GM23338 (cell line): ENCODE data around the gene MCOLN2. TPM values are rescaled to one million over a fixed set of nuclear protein-coding genes. Genes with fewer than 3 reads are reported as not detected.

Experiments used
- ATAC-seq: fragments of 200-7000 bp; cut with Tn5 transposase; 3 replicates; pipeline ENCODE4 v1.9.1; 2020
- DNase-seq: peaks from one replicate; pipeline ENCODE4 v3.0.0-alpha.2; 2015; ENCODE audit warnings: low spot score
- H2AFZ ChIP-seq: fragments of 200-600 bp; sonication (generic); 2 replicates; pipeline ENCODE4 v1.8.0; 2016; ENCODE audit warnings: antibody characterized with exemption, mild to moderate bottlenecking, moderate library complexity
- H3F3A ChIP-seq: fragments of 200-600 bp; sonication (generic); replicated peaks from 2 replicates; pipeline ENCODE4 v1.8.0; 2017; ENCODE audit warnings: antibody characterized with exemption, mixed run types, low read depth
- H3K27ac ChIP-seq: fragments of 200-600 bp; sonication (generic); 2 replicates; pipeline ENCODE4 v1.6.1; 2016; ENCODE audit warnings: low read depth
- H3K27me3 ChIP-seq: fragments of 200-600 bp; sonication (generic); 2 replicates; pipeline ENCODE4 v1.8.0; 2016; ENCODE audit warnings: mild to moderate bottlenecking, mixed run types, moderate library complexity; ENCODE audit not compliant: insufficient read depth
- H3K36me3 ChIP-seq: fragments of 200-600 bp; sonication (generic); 2 replicates; pipeline ENCODE4 v1.8.0; 2016; ENCODE audit warnings: mild to moderate bottlenecking; ENCODE audit not compliant: insufficient read depth
- H3K4me1 ChIP-seq: fragments of 200-600 bp; sonication (generic); 2 replicates; pipeline ENCODE4 v1.8.0; 2016; ENCODE audit warnings: mild to moderate bottlenecking, moderate library complexity; ENCODE audit not compliant: insufficient read depth
- H3K4me2 ChIP-seq: fragments of 200-600 bp; sonication (generic); 2 replicates; pipeline ENCODE4 v1.7.1; 2017; ENCODE audit warnings: mixed run types
- H3K4me3 ChIP-seq: fragments of 200-600 bp; sonication (generic); 2 replicates; pipeline ENCODE4 v1.6.1; 2016; ENCODE audit warnings: mixed run types
- H3K79me2 ChIP-seq: fragments of 200-600 bp; sonication (generic); replicated peaks from 2 replicates; pipeline ENCODE4 v1.8.0; 2017; ENCODE audit warnings: mild to moderate bottlenecking; ENCODE audit not compliant: insufficient read depth
- H3K9me2 ChIP-seq: fragments of 200-600 bp; sonication (generic); 2 replicates; pipeline ENCODE4 v1.8.0; 2017; ENCODE audit not compliant: insufficient read depth
- H4K20me1 ChIP-seq: fragments of 200-600 bp; sonication (generic); replicated peaks from 2 replicates; pipeline ENCODE4 v1.8.0; 2017; ENCODE audit warnings: mild to moderate bottlenecking; ENCODE audit not compliant: insufficient read depth
- H3K27ac Mint-ChIP-seq: 2 replicates; pipeline ENCODE4 v1.8.0; 2020; ENCODE audit warnings: inconsistent platforms, mild to moderate bottlenecking, moderate library complexity, mixed read lengths
- H3K27me3 Mint-ChIP-seq: 3 replicates; pipeline ENCODE4 v1.8.0; 2022; ENCODE audit warnings: low read depth, mild to moderate bottlenecking, moderate library complexity, mixed read lengths, inconsistent platforms; ENCODE audit not compliant: insufficient read depth, poor library complexity
- H3K36me3 Mint-ChIP-seq: 3 replicates; pipeline ENCODE4 v1.8.0; 2021; ENCODE audit warnings: low read depth, mild to moderate bottlenecking, inconsistent platforms, moderate library complexity, mixed read lengths
- H3K4me1 Mint-ChIP-seq: 3 replicates; pipeline ENCODE4 v1.8.0; 2020; ENCODE audit warnings: mild to moderate bottlenecking, inconsistent platforms, mixed read lengths
- H3K4me3 Mint-ChIP-seq: 3 replicates; pipeline ENCODE4 v1.8.0; 2021; ENCODE audit warnings: moderate library complexity, mild to moderate bottlenecking, inconsistent platforms, mixed read lengths
- H3K9me3 Mint-ChIP-seq: 3 replicates; pipeline ENCODE4 v1.8.0; 2020; ENCODE audit warnings: moderate library complexity, mild to moderate bottlenecking, inconsistent platforms, mixed read lengths
- CREB1 ChIP-seq: fragments of 250-450 bp; sonication (Bioruptor Pico); IDR thresholded peaks from 2 replicates; pipeline ENCODE4 v1.5.0; 2020; ENCODE audit warnings: low read depth, mild to moderate bottlenecking, moderate library complexity
- ETS1 ChIP-seq: IDR thresholded peaks from 2 replicates; pipeline ENCODE4 v1.6.1; 2016; ENCODE audit warnings: antibody characterized with exemption
- EZH2 ChIP-seq: fragments of 200-600 bp; sonication (generic); IDR thresholded peaks from one replicate; pipeline ENCODE4 v1.8.0; 2017; ENCODE audit warnings: antibody characterized with exemption, mild to moderate bottlenecking, low read depth; ENCODE audit not compliant: unreplicated experiment
- EZH2phosphoT487 ChIP-seq: fragments of 200-600 bp; sonication (generic); IDR thresholded peaks from one replicate; pipeline ENCODE4 v1.8.1; 2018; ENCODE audit warnings: antibody characterized with exemption; ENCODE audit not compliant: unreplicated experiment
- JUNB ChIP-seq: IDR thresholded peaks from one replicate; pipeline ENCODE4 v1.6.1; 2016; ENCODE audit warnings: antibody characterized with exemption; ENCODE audit not compliant: unreplicated experiment
- NANOG ChIP-seq: IDR thresholded peaks from 2 replicates; pipeline ENCODE4 v1.6.1; 2016; ENCODE audit warnings: antibody characterized with exemption, borderline replicate concordance
- POLR2AphosphoS5 ChIP-seq: IDR thresholded peaks from 2 replicates; pipeline ENCODE4 v1.6.1; 2016; ENCODE audit warnings: antibody characterized with exemption, low read depth
- REST ChIP-seq: IDR thresholded peaks from one replicate; pipeline ENCODE4 v1.6.1; 2018; ENCODE audit warnings: antibody characterized with exemption; ENCODE audit not compliant: unreplicated experiment
- STAT1 ChIP-seq: IDR thresholded peaks from one replicate; pipeline ENCODE4 v1.6.1; 2016; ENCODE audit warnings: antibody characterized with exemption; ENCODE audit not compliant: unreplicated experiment
- ZNF114 ChIP-seq: fragments of 250-450 bp; sonication (Bioruptor Pico); IDR thresholded peaks from 2 replicates; pipeline ENCODE4 v1.5.0; 2020; ENCODE audit warnings: mild to moderate bottlenecking, moderate library complexity
- ZNF331 ChIP-seq: fragments of 250-450 bp; sonication (Bioruptor Pico); IDR thresholded peaks from 2 replicates; pipeline ENCODE4 v1.5.0; 2020; ENCODE audit warnings: low read depth, mild to moderate bottlenecking, moderate library complexity
- polyA plus RNA-seq: library from polyadenylated mRNA; unstranded; fragments of >200 nt; fragmentation: Nextera tagmentation; extraction: Ambion mirVana; gene quantifications from 2 replicates; pipeline ENCODE4 v1.2.1, GENCODE V29; 2016
- total RNA-seq: library from RNA; depleted of rRNA; stranded (reverse); fragments of >200 nt; shearing (Covaris generic); gene quantifications from 2 replicates; pipeline ENCODE4 v1.2.3, GENCODE V29; 2014
- TF ChIP-seq, protein P1 (sequence below), 2 experiments: fragments of 200-600 bp in 1 of 2; sonication (generic) in 1 of 2; conservative IDR thresholded peaks; 2 replicates each; pipeline versions ENCODE4 v1.5.1 to v1.6.1; 2016 to 2017; ENCODE audit warnings: antibody characterized with exemption in 2 of 2, low read depth in 2 of 2, mild to moderate bottlenecking in 2 of 2, moderate library complexity in 1 of 2
- TF ChIP-seq, protein P2 (sequence below): fragments of 250-450 bp; sonication (Bioruptor Pico); IDR thresholded peaks from 2 replicates; pipeline ENCODE4 v1.5.0; 2020; ENCODE audit warnings: mild to moderate bottlenecking, moderate library complexity

Gene MCOLN2
- total and polyA plus RNA-seq, 2 experiments from 2014 or later: 2.7 to 10.0 TPM

- Histone ChIP-seq H3K4me2 (no peak overlapping the region), H3K79me2 (no peaks in the 10 kb centered on the region), H3K27me3 (no peaks in the 10 kb centered on the region), H4K20me1 (no peaks in the 10 kb centered on the region; the same call in 1 of the 2 replicates), H3F3A (no peaks in the 10 kb centered on the region), H3K36me3 (no peaks in the 10 kb centered on the region), H3K4me1 (no peaks in the 10 kb centered on the region), H3K9me2 (no peaks in the 10 kb centered on the region), H2AFZ (no peak overlapping the region), H3K27ac (no peak overlapping the region), H3K4me3 (no peak overlapping the region)
- ATAC-seq (no peak), DNase-seq (no peak)
- Mint-ChIP-seq H3K4me1 (no peaks in the 10 kb centered on the region), H3K9me3 (no peaks in the 10 kb centered on the region), H3K27me3 (no peaks in the 10 kb centered on the region), H3K36me3 (no peaks in the 10 kb centered on the region), H3K4me3 (no peak overlapping the region), H3K27ac (no peak overlapping the region)
- TF ChIP-seq, protein P1, sequence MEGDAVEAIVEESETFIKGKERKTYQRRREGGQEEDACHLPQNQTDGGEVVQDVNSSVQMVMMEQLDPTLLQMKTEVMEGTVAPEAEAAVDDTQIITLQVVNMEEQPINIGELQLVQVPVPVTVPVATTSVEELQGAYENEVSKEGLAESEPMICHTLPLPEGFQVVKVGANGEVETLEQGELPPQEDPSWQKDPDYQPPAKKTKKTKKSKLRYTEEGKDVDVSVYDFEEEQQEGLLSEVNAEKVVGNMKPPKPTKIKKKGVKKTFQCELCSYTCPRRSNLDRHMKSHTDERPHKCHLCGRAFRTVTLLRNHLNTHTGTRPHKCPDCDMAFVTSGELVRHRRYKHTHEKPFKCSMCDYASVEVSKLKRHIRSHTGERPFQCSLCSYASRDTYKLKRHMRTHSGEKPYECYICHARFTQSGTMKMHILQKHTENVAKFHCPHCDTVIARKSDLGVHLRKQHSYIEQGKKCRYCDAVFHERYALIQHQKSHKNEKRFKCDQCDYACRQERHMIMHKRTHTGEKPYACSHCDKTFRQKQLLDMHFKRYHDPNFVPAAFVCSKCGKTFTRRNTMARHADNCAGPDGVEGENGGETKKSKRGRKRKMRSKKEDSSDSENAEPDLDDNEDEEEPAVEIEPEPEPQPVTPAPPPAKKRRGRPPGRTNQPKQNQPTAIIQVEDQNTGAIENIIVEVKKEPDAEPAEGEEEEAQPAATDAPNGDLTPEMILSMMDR (conservative IDR thresholded peaks at IDR 0.05; ENCODE audit: low read depth in 2 of 2): no peak
- TF ChIP-seq ETS1: no peak
- no peak for TF ChIP-seq ZNF331
- TF ChIP-seq NANOG: no peak
- TF ChIP-seq EZH2phosphoT487: no peak
- no peak for TF ChIP-seq ZNF114
- TF ChIP-seq STAT1: no peak
- TF ChIP-seq POLR2AphosphoS5: no peak
- TF ChIP-seq JUNB: no peak
- no peak for TF ChIP-seq CREB1
- TF ChIP-seq EZH2: no peak
- TF ChIP-seq REST: no peak
- TF ChIP-seq, protein P2, sequence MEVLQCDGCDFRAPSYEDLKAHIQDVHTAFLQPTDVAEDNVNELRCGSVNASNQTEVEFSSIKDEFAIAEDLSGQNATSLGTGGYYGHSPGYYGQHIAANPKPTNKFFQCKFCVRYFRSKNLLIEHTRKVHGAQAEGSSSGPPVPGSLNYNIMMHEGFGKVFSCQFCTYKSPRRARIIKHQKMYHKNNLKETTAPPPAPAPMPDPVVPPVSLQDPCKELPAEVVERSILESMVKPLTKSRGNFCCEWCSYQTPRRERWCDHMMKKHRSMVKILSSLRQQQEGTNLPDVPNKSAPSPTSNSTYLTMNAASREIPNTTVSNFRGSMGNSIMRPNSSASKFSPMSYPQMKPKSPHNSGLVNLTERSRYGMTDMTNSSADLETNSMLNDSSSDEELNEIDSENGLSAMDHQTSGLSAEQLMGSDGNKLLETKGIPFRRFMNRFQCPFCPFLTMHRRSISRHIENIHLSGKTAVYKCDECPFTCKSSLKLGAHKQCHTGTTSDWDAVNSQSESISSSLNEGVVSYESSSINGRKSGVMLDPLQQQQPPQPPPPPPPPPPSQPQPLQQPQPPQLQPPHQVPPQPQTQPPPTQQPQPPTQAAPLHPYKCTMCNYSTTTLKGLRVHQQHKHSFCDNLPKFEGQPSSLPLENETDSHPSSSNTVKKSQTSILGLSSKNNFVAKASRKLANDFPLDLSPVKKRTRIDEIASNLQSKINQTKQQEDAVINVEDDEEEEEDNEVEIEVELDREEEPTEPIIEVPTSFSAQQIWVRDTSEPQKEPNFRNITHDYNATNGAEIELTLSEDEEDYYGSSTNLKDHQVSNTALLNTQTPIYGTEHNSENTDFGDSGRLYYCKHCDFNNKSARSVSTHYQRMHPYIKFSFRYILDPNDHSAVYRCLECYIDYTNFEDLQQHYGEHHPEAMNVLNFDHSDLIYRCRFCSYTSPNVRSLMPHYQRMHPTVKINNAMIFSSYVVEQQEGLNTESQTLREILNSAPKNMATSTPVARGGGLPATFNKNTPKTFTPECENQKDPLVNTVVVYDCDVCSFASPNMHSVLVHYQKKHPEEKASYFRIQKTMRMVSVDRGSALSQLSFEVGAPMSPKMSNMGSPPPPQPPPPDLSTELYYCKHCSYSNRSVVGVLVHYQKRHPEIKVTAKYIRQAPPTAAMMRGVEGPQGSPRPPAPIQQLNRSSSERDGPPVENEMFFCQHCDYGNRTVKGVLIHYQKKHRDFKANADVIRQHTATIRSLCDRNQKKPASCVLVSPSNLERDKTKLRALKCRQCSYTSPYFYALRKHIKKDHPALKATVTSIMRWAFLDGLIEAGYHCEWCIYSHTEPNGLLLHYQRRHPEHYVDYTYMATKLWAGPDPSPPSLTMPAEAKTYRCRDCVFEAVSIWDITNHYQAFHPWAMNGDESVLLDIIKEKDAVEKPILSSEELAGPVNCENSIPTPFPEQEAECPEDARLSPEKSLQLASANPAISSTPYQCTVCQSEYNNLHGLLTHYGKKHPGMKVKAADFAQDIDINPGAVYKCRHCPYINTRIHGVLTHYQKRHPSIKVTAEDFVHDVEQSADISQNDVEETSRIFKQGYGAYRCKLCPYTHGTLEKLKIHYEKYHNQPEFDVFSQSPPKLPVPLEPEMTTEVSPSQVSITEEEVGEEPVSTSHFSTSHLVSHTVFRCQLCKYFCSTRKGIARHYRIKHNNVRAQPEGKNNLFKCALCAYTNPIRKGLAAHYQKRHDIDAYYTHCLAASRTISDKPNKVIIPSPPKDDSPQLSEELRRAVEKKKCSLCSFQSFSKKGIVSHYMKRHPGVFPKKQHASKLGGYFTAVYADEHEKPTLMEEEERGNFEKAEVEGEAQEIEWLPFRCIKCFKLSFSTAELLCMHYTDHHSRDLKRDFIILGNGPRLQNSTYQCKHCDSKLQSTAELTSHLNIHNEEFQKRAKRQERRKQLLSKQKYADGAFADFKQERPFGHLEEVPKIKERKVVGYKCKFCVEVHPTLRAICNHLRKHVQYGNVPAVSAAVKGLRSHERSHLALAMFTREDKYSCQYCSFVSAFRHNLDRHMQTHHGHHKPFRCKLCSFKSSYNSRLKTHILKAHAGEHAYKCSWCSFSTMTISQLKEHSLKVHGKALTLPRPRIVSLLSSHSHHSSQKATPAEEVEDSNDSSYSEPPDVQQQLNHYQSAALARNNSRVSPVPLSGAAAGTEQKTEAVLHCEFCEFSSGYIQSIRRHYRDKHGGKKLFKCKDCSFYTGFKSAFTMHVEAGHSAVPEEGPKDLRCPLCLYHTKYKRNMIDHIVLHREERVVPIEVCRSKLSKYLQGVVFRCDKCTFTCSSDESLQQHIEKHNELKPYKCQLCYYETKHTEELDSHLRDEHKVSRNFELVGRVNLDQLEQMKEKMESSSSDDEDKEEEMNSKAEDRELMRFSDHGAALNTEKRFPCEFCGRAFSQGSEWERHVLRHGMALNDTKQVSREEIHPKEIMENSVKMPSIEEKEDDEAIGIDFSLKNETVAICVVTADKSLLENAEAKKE: no peak
These were observed 11.5 kb downstream of the MCOLN2 start for GRCh38 chr1:84985365-84985764.
